A673 (cell line): ENCODE measurements around the gene TANC1.

Experiments
- CTCF ChIP-seq: fragments of 300-800, 200-600 bp; sonication (generic); conservative IDR thresholded peaks from 2 replicates; pipeline ENCODE4 v1.5.1; 2017; ENCODE audit warnings: low read depth, mild to moderate bottlenecking, antibody characterized with exemption, low read length, moderate library complexity, mixed read lengths
- EZH2 ChIP-seq: fragments of 200-600 bp; sonication (generic); IDR thresholded peaks from 2 replicates; pipeline ENCODE4 v1.6.1; 2017; ENCODE audit warnings: borderline replicate concordance, low read depth, mild to moderate bottlenecking, mixed read lengths, antibody characterized with exemption, low read length; ENCODE audit not compliant: poor library complexity, severe bottlenecking

GRCh38 chr2:159101755-159102489 is 133.5 kb downstream of the TANC1 start:
- TF ChIP-seq CTCF = no peak
- no peak for TF ChIP-seq EZH2
